KBM-7 (cell line): ENCODE measurements around the gene SPTSSA.
"Not testable (repeated sequence)": the region's sequence is repeated elsewhere in the genome, so short reads cannot be mapped to it uniquely, and the experiment has no call there.

ENCODE experiments used
- DNase-seq: peaks from one replicate; pipeline ENCODE4 v3.0.0-alpha.2; 2015
- in situ Hi-C: fragments of 300-500 bp; cut with MboI; formaldehyde crosslinking; loops from 2 replicates; pipeline ENCODE4 v1.14.3; 2020; ENCODE audit warnings: low sequenced_read_pairs, low pct_unique_long_range_greater_than_20kb, mixed read lengths

SPTSSA gene

DNA sequence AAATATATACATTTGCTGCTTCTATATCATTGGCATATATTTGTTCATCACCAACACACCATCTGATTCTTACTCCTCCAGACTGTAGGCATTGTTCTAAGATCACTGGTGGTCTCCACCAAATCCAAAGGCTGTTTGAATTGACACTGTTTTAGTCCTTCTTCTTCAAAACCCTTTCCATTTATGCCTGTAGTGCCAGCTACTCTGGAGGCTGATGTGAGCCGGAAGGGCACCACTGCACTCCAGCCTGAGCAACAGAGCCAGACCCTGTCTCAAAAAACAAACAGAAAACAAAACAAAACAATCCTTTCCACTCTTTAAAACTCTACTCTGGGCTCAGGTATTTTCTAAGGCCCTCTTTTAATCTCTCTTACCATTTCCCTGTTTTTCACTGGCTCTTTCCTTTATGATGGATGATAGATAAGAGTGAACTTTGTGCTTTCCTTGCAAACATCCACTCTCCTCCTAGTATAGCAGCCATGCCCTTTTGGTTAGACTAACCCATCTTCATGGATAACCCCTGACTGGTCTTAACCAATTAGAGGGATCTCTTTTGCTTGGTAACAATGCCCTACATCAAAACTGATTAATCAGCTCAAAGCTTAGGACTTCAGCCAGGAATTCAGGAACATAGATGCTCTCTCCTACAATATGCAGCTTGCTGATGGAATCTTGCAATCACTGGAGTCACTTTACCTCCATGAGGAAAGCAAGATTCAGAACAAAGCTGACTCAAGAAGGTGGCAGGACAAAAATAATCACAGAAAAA is 24.9 kb downstream of the SPTSSA start:
- no peak for DNase-seq
- in situ Hi-C loops: no loop called here

DNA sequence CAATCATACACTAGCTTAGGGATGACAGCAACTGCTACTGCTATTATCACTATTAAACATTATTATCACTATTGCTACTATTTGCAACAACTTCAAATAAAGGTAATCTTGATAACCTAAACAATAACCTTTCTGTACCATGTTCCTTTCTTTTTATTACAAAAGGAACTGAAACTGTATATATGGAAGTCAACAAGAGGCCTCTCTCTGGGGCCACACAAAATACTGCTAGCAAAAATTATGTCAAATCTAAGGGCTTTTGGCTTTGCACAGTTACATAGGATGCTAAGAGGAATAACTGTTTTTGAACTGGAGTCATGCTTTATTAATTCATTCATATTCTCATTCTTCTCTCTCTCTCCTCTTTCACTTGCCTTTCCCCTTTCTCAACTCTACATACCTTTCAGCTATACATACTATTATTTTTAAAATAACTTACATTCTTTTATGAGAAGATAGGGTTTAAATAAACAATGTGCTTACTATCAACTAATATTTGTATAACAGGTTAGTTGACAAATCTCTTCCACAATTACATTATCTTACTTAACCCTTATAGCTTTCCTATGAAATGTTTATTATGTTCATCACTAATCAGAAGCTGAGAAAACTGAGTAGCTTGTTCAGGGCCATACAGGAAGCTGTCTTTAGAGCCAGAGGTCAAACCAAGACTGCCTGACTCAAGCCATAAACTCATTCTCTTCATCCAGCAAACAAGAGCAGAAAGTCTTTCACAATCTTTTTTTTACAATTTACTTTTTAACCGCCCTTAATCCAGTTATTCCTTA is 25.7 kb downstream of the SPTSSA start:
- no peak for DNase-seq
- in situ Hi-C loops: no loop called here

DNA sequence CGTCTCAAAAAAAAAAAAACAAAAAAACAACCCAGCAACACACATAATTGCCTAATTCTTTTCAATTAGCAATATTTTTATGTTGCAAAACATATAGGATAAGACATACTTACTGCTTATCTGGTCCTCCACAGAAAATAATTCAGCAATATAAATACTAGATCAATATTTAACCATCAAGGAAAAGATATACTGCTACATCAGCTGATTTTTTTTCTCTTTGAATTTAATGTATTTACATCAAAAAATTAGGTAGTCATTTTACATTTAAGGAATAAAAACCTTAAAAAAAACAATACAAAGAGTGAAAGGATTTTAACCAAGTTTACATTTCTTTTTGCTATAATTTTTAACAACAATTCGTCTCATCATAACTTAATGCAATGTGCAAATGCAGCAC is 28.1 kb downstream of the SPTSSA start:
- DNase-seq: no peak
- in situ Hi-C loops: no loop called here

DNA sequence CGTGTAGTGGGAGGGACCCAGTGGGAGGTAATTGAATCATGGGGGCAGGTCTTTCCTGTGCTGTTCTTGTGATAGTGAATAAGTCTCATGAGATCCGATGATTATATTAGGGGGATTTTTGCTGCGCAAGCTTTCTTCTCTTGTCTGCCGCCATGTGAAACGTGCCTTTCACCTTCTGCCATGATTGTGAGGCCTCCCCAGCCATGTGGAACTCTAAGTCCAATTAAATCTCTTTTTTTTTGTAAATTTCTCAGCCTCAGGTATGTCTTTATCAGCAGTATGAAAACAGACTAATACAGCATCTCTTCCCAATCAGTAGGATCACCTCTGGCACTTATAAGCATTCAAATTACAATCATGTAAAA is 34.0 kb downstream of the SPTSSA start:
- in situ Hi-C loops, DNase-seq: not testable (repeated sequence)

DNA sequence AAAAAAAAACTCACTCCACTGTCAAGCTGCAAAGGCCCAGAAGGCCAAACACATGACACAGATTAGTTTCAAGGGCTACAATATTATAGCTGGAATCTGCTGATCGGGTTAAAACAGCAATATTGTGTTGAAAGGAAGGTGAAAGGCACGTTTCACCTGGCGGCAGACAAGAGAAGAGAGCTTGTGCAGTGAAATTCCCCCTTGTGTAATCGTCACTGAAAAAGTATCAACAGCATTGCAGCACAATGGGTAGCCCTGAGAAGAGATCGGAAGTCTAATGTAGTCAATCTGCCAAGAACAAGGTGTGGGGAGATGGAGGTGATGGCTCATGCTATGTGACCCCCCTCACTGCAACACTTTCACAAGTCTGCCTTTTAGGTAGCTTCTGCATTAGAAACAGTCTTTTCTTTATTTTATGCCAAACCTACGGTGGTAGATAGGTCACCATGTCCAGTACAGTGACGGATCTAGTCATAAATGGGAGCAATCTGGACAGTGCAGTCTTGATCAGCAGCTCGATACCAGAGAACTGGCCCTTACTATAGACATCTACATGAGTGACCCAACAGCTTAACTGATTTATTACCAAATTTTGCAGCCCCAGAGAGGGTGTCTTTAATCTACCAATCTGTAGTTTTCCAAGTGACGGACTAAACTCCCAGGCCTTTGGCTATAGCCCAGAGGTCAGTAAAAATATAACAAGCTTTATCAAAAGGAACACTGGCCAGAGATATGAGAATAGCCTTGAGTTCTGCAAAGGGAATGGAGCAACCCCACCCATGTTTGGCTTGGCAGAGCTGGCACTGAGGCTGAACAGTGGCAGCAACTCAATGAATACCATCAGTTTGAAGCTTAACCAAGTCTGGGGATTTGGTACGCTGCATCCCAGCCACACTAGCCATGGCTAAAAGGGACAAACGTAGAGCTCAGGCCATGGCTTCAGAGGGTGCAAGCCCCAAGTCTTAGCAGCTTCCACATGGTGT is 35.4 kb downstream of the SPTSSA start:
- DNase-seq: no peak

DNA sequence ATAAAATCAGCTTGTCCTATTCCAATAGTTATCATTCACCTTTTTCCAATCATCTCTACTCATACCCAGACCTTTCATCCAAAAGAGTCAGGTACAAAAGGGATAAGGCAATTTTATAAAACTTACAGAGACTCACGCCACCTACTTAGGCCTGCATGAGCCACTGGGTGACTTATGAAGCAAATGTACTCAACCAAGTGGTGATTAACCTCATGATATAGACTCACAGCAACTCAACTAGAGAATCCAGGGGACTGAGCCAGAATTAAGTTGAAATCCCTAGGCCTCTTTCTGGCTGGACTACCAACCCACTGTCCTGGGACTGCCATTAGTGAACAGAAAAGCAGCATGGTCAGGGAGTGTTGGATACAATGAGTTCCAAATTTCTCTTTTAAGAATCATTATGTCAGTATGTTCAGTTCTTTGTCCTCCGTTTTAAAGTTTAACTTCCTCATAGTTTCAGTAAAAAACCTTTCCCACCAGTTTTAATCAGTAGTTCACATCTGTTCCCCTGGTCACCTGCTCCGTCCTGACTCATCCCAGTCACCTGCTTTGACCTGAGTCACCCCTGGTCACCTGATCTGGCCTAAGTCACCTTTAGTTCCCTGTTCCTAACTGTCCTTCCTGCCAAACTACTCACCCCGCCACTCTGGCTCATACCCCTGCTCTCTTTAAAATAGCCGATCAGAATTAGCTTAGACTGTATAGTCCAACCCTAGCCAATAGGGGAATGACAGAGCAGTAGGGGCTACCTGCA is 36.8 kb downstream of the SPTSSA start:
- DNase-seq: no peak
- in situ Hi-C loops: no loop called here

More for the DNA sequence above, 35.4 kb downstream of the SPTSSA start:
- in situ Hi-C loops: no loop called here

DNA sequence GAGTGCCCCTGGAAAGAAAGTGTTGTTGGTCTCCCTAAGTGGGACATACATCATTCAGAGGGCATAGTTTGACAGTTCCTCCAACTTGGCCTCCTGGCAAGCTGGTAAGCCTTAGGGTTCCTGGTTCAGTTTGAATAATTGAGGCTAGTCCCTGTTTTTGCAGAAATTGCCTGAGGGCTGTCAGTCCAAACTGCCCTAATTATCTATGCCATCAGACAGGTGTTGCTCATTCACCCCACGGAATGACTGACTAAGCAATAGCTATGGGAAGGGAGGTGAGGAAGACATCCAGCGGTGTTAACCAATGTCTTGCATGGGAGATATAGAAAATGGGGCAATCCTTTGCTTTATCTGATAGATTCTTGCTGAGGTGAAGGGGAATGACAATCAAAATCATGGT is 37.6 kb downstream of the SPTSSA start:
- no peak for DNase-seq
- in situ Hi-C loops: no loop called here

DNA sequence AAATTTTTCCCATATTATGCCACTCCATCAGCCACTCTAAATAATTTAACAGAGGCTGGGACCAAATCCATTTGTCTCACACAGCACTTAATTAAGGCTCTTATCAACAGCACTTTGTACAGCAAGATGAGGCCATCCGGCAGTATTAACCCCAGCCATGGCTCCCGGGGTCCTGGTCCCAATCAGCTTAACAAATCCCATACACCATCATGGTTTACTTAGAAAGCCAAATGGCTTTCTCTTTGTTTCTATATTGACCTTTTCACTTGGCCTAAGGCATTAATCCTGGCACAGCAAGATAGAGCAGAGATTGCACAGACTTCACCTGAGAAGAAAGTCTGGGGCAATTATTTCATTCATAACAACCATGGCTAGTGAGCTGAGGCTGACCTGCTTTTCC is 38.6 kb downstream of the SPTSSA start:
- no peak for DNase-seq
- in situ Hi-C loops: no loop called here

DNA sequence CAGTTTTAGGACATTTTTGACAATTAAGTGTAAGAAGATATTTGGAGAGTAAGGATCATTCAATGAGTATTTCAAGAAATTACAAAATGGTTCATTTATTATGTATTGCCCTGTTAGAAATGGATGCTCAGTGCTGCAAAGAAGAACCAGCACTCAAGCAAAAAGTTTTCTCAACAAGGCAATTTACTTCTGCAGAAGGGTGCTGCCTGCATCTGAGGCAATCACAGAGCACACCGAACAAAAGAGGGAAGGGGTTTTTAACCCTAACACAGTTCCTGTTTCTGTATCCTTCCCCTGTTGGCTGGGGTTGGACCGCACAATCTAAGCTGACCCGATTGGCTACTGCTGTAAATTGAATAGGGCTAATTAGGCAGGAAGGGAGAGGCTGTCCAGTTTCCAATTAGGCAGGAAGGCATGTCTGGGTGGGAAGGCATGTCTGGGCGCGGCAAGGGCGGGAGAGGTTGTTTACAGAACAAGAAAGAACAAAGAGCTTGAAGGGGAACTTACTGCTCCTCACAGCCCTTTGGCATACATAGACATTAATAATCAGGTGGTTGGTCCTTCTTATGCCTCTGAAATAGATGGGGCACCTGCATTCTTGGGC is 41.4 kb downstream of the SPTSSA start:
- DNase-seq: no peak
- in situ Hi-C loops: no loop called here

DNA sequence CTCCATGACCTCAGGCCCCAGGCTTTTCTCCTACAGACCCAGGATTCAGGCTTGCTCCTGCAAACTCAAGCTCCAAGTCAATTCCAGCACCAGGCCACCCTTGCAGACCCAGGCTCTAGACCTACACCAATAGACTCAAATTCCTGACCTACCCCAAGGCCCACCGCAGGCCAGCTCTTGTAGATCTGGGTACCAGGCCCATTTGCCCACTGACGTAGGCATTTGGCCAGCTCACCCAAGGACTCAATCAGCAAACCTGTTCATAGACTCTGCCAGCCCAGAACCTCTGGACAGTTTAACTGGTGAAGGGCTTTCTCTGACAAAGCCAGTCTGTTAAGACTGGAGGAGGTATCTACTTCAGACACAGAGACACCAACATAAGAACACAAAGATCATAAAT is 52.3 kb downstream of the SPTSSA start:
- in situ Hi-C loops: no loop called here

DNA sequence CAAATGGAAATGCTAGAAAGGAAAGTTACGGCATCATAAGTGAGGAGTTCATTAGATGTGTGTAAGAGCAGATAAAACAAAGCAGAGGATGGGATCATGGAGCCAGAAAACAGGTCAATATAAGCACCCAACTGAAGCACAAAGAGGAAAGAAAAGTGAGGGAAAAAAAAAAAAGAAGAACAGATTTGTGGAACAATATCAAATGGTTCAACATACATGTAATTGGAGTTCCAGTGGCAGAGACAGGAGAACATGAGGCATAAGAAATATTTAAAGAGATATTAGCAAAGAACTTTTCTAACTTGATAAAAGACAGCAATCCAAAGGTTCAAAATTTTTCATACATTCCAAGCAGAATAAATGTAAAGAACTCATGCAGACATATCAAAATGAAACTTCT is 54.1 kb downstream of the SPTSSA start:
- DNase-seq: no peak
- in situ Hi-C loops: no loop called here

More for the DNA sequence above, 52.3 kb downstream of the SPTSSA start:
- no peak for DNase-seq

DNA sequence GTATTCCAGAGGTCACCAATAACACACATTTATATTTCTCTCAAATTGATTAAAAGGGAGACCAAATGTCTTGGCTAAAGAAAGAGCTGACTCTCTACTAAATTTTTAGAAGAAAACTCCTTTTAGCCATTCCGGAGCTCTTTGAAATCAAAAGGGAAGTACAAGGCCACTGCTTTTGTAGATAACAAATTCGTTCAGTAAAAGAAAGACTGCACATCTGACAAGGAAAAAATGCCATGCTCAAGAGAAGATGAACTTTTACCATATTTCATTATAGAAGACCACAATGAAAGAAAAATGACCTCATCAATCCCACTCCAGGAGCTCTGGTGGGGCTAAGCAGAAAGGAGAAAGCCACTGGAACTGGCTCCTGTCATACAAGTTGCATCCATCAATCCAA is 57.6 kb downstream of the SPTSSA start:
- peak; percentile 22 for DNase-seq
- in situ Hi-C loops: no loop called here

DNA sequence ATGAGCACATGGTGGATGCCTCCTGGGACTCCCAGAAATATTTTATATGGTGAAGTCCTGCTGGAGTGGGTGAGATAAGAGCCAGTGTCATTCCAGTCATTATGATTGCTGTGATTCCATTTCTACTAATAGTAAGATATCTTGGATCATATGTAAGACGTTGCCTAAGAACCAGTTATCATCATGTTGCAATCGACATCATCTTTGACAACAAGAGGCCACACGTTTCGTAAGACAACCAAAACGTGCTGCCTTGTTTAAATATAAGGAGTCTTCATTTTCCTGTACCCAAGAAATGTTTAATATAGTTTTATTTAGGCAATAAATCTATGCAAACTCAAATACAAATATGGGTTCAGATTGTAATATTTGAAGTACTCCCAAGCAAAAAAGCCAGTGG is 58.4 kb downstream of the SPTSSA start:
- in situ Hi-C loops: no loop called here
- DNase-seq: no peak

DNA sequence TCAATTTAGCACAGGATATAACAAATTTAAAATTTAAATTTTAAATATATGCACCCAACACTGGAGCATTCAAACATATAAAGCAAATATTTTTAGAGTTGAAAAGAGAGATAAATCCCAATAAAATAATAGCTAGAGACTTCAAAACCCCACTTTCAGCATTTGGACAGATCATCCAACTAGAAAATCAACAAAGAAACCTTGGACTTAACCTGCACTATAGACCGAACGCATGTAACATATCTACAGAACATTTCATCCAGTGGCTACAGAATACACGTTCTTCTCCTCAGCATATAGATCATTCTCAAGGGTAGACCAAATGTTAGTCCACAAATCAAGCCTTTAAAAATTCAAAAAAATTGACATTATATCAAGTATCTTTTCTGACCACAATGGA is 64.0 kb downstream of the SPTSSA start:
- in situ Hi-C loops: no loop called here
- no peak for DNase-seq

DNA sequence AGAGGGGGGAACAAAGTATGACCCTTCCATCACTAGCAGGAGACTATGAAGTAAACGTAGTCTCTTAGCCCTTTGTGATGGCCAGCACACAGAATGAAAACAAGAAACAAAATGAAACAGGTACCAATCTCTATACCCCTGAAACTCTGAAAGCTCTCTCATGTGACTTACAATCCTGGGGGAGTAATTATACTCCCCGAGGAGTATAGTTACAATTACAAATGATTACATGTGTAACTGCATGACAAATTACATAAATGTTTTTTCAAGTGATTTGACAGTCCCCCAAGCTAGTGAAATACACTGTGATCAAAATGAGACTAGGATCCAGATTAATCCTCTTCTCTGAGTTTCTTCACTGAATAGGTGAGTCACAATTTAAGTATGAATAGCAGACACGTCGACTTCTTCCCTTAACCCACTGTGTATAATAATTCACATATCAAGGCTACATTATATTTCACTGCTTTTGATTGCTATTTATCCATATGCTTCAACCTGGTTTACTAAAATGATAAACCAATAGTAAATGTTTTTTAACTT is 74.0 kb downstream of the SPTSSA start:
- in situ Hi-C loops: no loop called here
- DNase-seq: no peak

DNA sequence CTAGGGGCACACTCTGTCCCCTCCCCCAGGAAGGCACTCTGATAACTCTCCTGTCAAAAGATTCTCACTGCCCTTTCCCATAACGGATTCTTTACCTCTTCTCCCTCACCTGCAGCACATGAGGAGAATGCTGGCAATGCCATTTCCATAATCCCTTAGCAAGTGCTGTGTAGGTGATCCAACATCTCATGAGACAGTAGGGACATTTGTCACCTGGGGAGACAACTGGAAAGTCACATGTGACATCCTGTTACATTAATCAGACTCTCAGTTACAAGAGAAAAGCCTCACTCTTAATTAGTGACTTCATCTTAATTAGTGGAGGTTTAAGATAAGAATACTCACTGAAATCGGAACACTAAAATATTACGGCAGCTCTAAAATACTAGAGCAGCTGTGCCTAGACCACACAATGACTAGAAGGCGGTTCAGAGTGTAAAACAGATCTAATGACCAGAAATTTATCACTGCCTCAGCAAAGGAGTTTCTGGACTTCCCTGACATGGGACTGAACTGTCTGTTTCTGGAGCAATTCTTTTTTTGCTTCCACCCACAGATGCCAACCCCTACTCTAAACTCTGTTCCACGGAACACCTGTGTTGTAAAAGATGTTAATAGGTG is 75.1 kb downstream of the SPTSSA start:
- in situ Hi-C loops: no loop called here
- DNase-seq: no peak

DNA sequence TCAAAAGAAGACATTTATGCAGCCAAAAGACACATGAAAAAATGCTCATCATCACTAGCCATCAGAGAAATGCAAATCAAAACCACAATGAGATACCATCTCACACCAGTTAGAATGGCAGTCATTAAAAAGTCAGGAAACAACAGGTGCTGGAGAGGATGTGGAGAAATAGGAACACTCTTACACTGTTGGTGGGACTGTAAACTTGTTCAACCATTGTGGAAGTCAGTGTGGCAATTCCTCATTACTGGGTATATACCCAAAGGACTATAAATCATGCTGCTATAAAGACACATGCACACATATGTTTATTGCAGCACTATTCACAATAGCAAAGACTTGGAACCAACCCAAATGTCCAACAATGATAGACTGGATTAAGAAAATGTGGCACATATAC is 76.2 kb downstream of the SPTSSA start:
- DNase-seq, in situ Hi-C loops: not testable (repeated sequence)

DNA sequence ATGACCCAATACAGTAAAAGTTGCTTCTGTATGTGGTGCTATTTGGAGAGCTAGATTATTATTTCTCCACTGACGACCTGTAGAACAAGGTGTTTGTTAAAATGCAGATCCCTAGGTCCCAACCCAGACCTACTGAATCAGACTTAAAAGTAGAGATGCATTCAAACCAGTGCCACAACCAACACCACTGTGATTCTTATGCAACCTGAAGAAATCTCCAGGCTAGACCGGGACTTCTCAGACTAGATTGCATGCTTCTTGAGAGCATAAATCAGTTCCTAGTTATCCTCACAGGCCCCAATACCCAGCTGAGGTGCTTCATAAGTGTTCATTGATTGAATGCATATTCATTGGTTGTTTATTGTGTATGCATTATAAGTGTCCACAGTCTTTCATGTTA is 78.2 kb downstream of the SPTSSA start:
- DNase-seq: no peak

More for the DNA sequence above, 78.2 kb downstream of the SPTSSA start:
- in situ Hi-C loops: no loop called here
